Measurements from ENCODE around the gene PIP5K1B.

GRCh38 chr9:68779558-68780379, 74.7 kb downstream of the PIP5K1B start:
- no peak for TF ChIP-seq SUZ12 (IDR thresholded peaks at IDR 0.05; ENCODE audit: extremely low read depth, insufficient read depth, insufficient read length)
- TF ChIP-seq YY1 (IDR thresholded peaks at IDR 0.05; ENCODE audit: insufficient read depth, insufficient read length) = no peak

Data from NT2/D1 (cell line).